GM19463 (cell line): ENCODE data around the gene TRAPPC5.

Experiments
- ATAC-seq: cut with Tn5 transposase; IDR thresholded peaks from one replicate; pipeline ENCODE4 v1.9.1; 2021; ENCODE audit warnings: mild to moderate bottlenecking, moderate library complexity; ENCODE audit not compliant: unreplicated experiment

Gene TRAPPC5

DNA sequence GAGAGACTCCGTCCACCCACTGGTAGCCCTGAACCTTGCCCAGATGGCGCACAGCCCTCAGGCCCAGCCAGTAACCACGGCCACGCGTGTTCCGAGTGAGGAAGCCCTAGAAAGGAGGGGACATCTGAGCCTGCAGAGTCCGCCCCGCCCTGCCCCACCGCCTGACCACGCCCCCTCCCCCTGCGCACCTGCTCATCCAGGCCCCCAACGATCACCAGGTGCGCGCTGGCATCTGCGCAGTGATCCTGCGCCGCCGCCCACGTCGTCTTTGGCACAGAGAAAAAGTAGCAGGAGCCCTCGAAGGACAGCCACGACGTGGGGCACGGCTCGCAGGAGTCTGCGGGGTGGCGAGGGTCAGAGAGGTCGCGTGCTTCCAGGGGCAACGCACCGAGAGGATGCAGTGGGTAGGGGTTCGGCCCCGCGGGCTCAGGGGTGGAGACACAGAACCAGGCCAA lies 49.2 kb downstream of the TRAPPC5 start:
- no peak for ATAC-seq

DNA sequence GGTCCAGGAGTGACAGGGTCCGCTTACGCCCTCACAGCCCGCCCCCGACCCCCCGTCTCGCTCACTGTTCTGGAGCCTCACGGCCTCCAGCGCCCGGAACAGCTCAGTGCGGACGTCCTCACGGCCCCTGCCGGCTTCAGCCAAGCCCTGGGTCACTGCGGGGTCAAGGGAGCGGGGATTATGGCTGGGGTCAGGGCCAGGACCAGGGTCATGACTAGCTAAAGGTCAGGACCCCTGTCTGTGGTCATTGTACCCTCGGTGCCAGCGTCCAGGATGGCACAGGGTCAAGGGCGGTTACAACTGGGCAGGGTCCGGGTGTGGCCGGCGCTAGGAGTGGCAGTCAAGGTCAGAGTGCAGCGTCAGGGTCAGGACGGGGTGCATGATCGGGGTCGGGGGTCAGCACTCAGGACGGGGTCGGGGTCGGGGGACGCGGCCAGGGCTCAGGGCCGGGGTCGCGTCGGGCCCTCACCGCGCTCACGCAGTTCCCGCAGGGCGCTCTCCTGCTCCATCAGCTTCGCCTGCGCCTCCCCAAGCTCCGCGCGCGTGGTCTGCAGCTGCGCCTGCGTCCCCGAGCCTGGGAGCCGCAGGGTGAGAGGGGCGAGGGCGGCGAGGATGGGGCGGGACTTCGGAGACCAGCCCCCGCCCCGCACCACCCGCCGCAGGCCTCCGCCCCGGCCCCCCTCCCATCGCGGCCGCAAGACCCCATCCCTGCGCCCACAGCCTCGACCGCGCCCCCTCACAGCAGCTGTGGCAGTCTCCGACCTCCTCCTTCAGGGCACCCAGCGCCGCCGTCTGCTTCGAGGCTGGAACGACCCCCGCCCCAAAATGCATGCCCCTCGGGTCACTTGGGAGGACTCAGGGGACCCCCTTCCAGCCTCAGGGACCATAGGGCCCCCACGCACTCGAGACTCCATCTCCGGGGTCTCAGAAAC lies 49.9 kb downstream of the TRAPPC5 start:
- ATAC-seq = no peak

DNA sequence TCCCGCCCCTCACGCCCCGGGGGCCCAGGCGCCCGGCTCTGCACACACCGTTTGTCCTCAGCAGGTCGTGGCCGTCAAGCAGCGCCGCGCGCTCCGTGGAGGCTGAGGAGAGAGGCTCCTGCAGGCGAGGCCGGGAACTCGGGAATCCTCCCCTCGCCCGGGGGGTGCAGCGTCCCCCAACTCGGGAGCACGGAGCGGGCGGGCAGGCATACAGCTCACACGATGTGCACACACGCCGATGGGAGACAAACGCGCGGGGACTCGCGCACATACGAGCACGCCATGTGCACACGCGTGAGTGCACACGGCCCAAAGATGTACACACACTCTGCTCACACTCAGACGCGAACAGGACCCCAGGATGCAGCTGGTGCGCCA lies 50.6 kb downstream of the TRAPPC5 start:
- ATAC-seq = no peak

DNA sequence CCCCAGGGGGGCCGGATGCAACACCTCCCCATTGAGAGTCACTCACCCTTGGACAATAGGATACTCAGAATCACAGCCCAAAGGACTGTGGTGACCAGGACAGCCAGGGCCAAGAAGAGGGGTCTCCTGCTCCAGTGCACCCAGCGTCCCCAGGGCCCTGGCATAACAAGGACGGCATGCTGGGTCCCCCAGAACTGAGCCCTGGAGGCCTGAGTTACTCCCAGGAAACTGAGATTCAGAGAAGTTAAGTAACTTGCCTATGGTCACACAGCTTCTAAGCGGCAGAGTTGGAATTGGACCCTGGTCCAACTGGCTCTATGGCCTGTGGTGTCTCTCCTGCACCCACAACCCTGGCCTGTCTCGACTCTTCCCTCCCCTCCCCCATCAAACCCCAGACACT lies 51.0 kb downstream of the TRAPPC5 start:
- no peak for ATAC-seq

DNA sequence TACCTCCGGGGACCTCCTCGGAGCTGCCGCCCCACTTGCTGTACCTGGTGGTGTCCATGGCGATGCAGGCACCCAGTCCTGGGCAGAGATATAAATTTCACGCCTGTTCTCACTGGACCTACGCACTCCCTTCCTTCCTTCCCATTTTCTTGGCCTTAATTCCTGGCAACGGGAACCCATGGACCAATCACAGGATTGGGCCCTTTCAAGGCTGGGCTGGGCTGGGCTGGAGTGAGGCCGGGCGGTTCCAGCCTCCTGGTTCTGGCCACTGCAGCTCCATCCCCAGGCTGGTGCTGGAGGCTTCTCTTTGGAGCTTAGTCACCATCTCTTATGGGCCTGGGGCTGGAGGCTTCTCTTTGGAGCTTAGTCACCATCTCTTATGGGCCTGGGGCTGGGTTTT lies 51.4 kb downstream of the TRAPPC5 start, which contains the start of gene CLEC4G:
Gene CLEC4G (minus strand): TSS at position 66 of the 400 bp plus-strand sequence. CDS start 8 bp downstream, at position 58.
- ATAC-seq = no peak

GRCh38 chr19:7733376-7733775 lies 52.7 kb downstream of the TRAPPC5 start:
- ATAC-seq = no peak

- no peak for ATAC-seq
Observed at GRCh38 chr19:7734220-7735203, 53.9 kb downstream of the TRAPPC5 start.

DNA sequence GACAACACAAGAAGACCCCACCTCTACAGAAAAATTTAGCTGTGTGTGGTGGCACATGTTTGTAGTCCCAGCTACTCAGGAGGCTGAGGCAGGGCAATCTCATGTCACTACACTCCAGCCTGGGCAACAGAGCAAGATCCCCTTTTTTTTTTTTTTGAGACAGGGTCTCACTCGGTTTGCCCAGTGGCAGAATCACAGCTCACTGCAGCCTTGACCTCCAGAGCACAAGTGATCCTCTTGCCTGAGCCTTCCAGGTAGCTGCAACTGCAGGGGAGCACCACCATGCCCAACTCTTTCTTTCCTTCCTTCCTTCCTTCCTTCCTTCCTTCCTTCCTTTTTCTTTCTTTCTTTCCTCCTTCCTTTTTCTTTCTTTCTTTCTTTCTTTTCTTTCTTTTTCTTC lies 55.5 kb downstream of the TRAPPC5 start:
- ATAC-seq = no peak

DNA sequence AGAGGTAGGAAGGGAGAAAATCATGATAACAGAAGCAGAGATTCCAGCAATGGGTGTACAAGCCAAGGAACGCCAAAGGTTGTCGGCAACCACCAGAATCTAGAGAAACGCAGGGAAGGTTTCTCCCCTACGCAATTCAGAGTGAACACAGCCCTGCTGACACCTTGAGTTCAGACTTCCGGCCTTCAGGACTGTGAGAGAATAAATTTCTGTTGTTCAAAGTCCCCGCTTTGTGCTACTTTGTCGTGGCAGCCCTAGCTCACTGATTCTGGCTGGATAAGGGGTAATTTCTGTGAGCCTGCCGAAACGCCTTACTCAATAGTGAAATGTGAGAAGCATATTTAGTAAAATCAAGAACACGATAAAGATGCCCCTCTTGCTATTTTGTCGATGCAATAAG lies 56.6 kb downstream of the TRAPPC5 start:
- ATAC-seq = no peak
